Right lobe of liver (tissue), 4 donors: ENCODE data around the gene ILDR2.

ENCODE experiments used
- CTCF ChIP-seq, 4 donors: fragments of 200-600 bp in 3 of 4; fragments of 450-650 bp in 1 of 4; IDR thresholded peaks; one replicate each; pipeline versions ENCODE4 v1.5.1 to v1.8.0; 2016 to 2022; ENCODE audit warnings: antibody characterized with exemption in 4 of 4, mild to moderate bottlenecking in 2 of 4
- POLR2A ChIP-seq: fragments of 450-650 bp; IDR thresholded peaks from one replicate; pipeline ENCODE4 v1.6.1; 2017; ENCODE audit warnings: antibody characterized with exemption, mild to moderate bottlenecking
- donor health status: DM: no; HTN: no; CAD: no.
- donor health status: DM: no; HTN: no; CAD: no.
- donor health status: DM: no; HTN: yes; CAD: no.

- TF ChIP-seq CTCF (IDR thresholded peaks at IDR 0.05) (no peak), POLR2A (no peak)
Observed at GRCh38 chr1:166908942-166909341, 66.4 kb downstream of the ILDR2 start.
